ENCODE measurements around the gene TESK1. TPM values are rescaled to one million over a fixed set of nuclear protein-coding genes. Genes with fewer than 3 reads are reported as not detected.

Gene TESK1
- total RNA-seq, 2 experiments from 2014 or later: 47.9 to 51.6 TPM

GRCh38 chr9:35653611-35654010 is 48.5 kb downstream of the TESK1 start:
- ChIA-PET CTCF (interaction anchor here (0.6 to 1.2 kb wide), 3 partner anchors 8 to 1826 kb away, joined by 3 to 5 read pairs (median 3); partner anchors contain the start of gene TLN1), POLR2A (interaction anchor here (0.6 kb wide), 1 partner anchor 29 kb away, joined by 7 read pairs; no protein-coding TSS in a partner anchor)

GRCh38 chr9:35656348-35656747 is 51.3 kb downstream of the TESK1 start:
- POLR2A ChIA-PET: interaction anchor here (0.5 to 3.8 kb wide), 3 partner anchors 10 to 51 kb away, joined by 3 to 30 read pairs (median 3); no protein-coding TSS in a partner anchor
- CTCF ChIA-PET: interaction anchor here (1.0 to 5.3 kb wide), 6 partner anchors 10 to 80 kb away, joined by 3 to 49 read pairs (median 4); partner anchors contain the start of genes CREB3 and TLN1

- POLR2A ChIA-PET: interaction anchor here (0.5 to 3.8 kb wide), 7 partner anchors 8 to 92 kb away, joined by 3 to 30 read pairs (median 10); partner anchors contain the start of genes GBA2 and RGP1
These were observed 51.9 kb downstream of the TESK1 start for GRCh38 chr9:35656831-35657545.

GRCh38 chr9:35657546-35658136 is 52.6 kb downstream of the TESK1 start, which contains the start of gene RMRP:
TSS of gene RMRP (minus strand) at chr9:35658019.
- CTCF ChIA-PET: interaction anchor here (0.9 to 5.3 kb wide), 14 partner anchors 8 to 142 kb away, joined by 3 to 49 read pairs (median 6); partner anchors contain the start of genes CREB3 and TLN1
- POLR2A ChIA-PET: interaction anchor here (0.6 to 3.8 kb wide), 10 partner anchors 8 to 157 kb away, joined by 3 to 30 read pairs (median 6); partner anchors contain the start of genes CREB3, GBA2, HINT2 and RGP1

More at GRCh38 chr9:35656831-35657545, 51.9 kb downstream of the TESK1 start:
- CTCF ChIA-PET: interaction anchor here (0.9 to 5.3 kb wide), 8 partner anchors 8 to 73 kb away, joined by 3 to 49 read pairs (median 9); partner anchors contain the start of genes CREB3 and TLN1

GRCh38 chr9:35658137-35658967 is 53.3 kb downstream of the TESK1 start, which contains the start of gene CCDC107:
TSS of gene CCDC107 (plus strand) at chr9:35658292. CDS start at chr9:35658380, 88 bp downstream.
- POLR2A ChIA-PET: interaction anchor here (0.6 to 3.8 kb wide), 10 partner anchors 9 to 156 kb away, joined by 3 to 30 read pairs (median 6); partner anchors contain the start of genes CREB3, GBA2, HINT2 and RGP1
- CTCF ChIA-PET: interaction anchor here (0.8 to 5.3 kb wide), 16 partner anchors 9 to 167 kb away, joined by 3 to 49 read pairs (median 5); partner anchors contain the start of genes CREB3 and TLN1

GRCh38 chr9:35658968-35659220 is 53.8 kb downstream of the TESK1 start:
- POLR2A ChIA-PET: interaction anchor here (1.6 to 3.8 kb wide), 5 partner anchors 10 to 69 kb away, joined by 4 to 30 read pairs (median 10); no protein-coding TSS in a partner anchor
- CTCF ChIA-PET: interaction anchor here (0.8 to 5.3 kb wide), 14 partner anchors 9 to 166 kb away, joined by 3 to 49 read pairs (median 6); partner anchors contain the start of genes CREB3 and TLN1

- POLR2A ChIA-PET: interaction anchor here (1.8 to 3.8 kb wide), 4 partner anchors 10 to 55 kb away, joined by 4 to 30 read pairs (median 12); no protein-coding TSS in a partner anchor
- CTCF ChIA-PET: interaction anchor here (0.8 to 5.3 kb wide), 13 partner anchors 10 to 166 kb away, joined by 3 to 49 read pairs (median 8); partner anchors contain the start of genes CREB3 and TLN1
These were observed 54.3 kb downstream of the TESK1 start for GRCh38 chr9:35659340-35659739.

Other genes starting within 250 kb of the TESK1 start
- gene RUSC2, start 115.2 kb upstream of the TESK1 start, total RNA-seq: 1 to 10 TPM; 1.2 TPM
- 10 to 100 TPM; 13.7 to 15.1 TPM for gene CD72, start 13.2 kb downstream of the TESK1 start, total RNA-seq
- 10 to 100 TPM; 62.0 to 63.7 TPM for gene SIT1, start 45.7 kb downstream of the TESK1 start, total RNA-seq
- gene RMRP, start 52.8 kb downstream of the TESK1 start, total RNA-seq: 1,000 to 10,000 TPM; 9,117 to 9,295 TPM
- gene CCDC107, start 53.0 kb downstream of the TESK1 start, total RNA-seq: 10 to 100 TPM; 17.1 to 18.3 TPM
- gene ARHGEF39, start 59.9 kb downstream of the TESK1 start, total RNA-seq: 10 to 100 TPM; 12.6 to 13.7 TPM
- 1 to 10 TPM; 5.5 to 6.2 TPM for gene CA9, start 68.7 kb downstream of the TESK1 start, total RNA-seq
- 1 to 10 TPM; 3.7 to 3.9 TPM for gene TPM2, start 84.7 kb downstream of the TESK1 start, total RNA-seq
- 100 to 1,000 TPM; 233 to 235 TPM for gene TLN1, start 126.9 kb downstream of the TESK1 start, total RNA-seq
- gene CREB3, start 127.4 kb downstream of the TESK1 start, total RNA-seq: 10 to 100 TPM; 32.0 to 33.4 TPM
- gene GBA2, start 144.0 kb downstream of the TESK1 start, total RNA-seq: 10 to 100 TPM; 38.7 to 40.1 TPM
- gene RGP1, start 144.0 kb downstream of the TESK1 start, total RNA-seq: 10 to 100 TPM; 17.1 to 17.3 TPM
- gene MSMP, start 149.0 kb downstream of the TESK1 start, total RNA-seq: under 1 TPM in 1 of 2 experiments, not detected in 1; 0.65 TPM
- gene NPR2, start 186.3 kb downstream of the TESK1 start, total RNA-seq: 1 to 10 TPM; 9.7 TPM
- 1 to 10 TPM; 1.0 to 1.2 TPM for gene SPAG8, start 207.0 kb downstream of the TESK1 start, total RNA-seq
- 10 to 100 TPM; 67.7 to 70.8 TPM for gene HINT2, start 209.8 kb downstream of the TESK1 start, total RNA-seq
- gene FAM221B, start 223.5 kb downstream of the TESK1 start, total RNA-seq: not detected
- 1 to 10 TPM; 2.2 to 2.4 TPM for gene TMEM8B, start 224.0 kb downstream of the TESK1 start, total RNA-seq

Data from activated CD8-positive, alpha-beta memory T cell treated with anti-CD3 and anti-CD28 coated beads for 36 hours (primary cell).